DOHH2 (cell line): ENCODE measurements around the gene FGF1.

Experiments
- H3F3A ChIP-seq: fragments of 200-600 bp; sonication (generic), shearing (Covaris generic); 2 replicates; pipeline ENCODE4 v1.6.0; 2016; ENCODE audit warnings: antibody characterized with exemption, mild to moderate bottlenecking; ENCODE audit not compliant: control insufficient read depth, insufficient read depth
- H3K27ac ChIP-seq: fragments of 200-600 bp; sonication (generic); 2 replicates; pipeline ENCODE4 v1.5.1; 2014; ENCODE audit warnings: low read depth, mild to moderate bottlenecking, low read length, moderate library complexity
- H3K27me3 ChIP-seq: fragments of 200-600 bp; sonication (generic); 2 replicates; pipeline ENCODE4 v1.6.1; 2014; ENCODE audit warnings: mild to moderate bottlenecking, low read length, mixed read lengths; ENCODE audit not compliant: control insufficient read depth
- H3K36me3 ChIP-seq: fragments of 200-600 bp; sonication (generic); 2 replicates; pipeline ENCODE4 v1.6.1; 2014; ENCODE audit warnings: mild to moderate bottlenecking, low read length, moderate library complexity, mixed read lengths; ENCODE audit not compliant: control insufficient read depth
- H3K4me1 ChIP-seq: fragments of 200-600 bp; sonication (generic); 2 replicates; pipeline ENCODE4 v1.6.1; 2014; ENCODE audit warnings: mild to moderate bottlenecking, low read length, mixed read lengths; ENCODE audit not compliant: control insufficient read depth
- H3K4me2 ChIP-seq: fragments of 200-600 bp; sonication (generic); 2 replicates; pipeline ENCODE4 v1.6.0; 2014; ENCODE audit warnings: mild to moderate bottlenecking, low read length, moderate library complexity
- H3K4me3 ChIP-seq: fragments of 200-600 bp; sonication (generic); 2 replicates; pipeline ENCODE4 v1.5.1; 2014; ENCODE audit warnings: mild to moderate bottlenecking, low read length, mixed read lengths
- H3K79me2 ChIP-seq: fragments of 200-600 bp; sonication (generic); 2 replicates; pipeline ENCODE4 v1.6.1; 2014; ENCODE audit warnings: mild to moderate bottlenecking, low read length, mixed read lengths; ENCODE audit not compliant: control insufficient read depth
- H3K9me2 ChIP-seq: fragments of 200-600 bp; sonication (generic); replicated peaks from 2 replicates; pipeline ENCODE4 v1.6.1; 2014; ENCODE audit warnings: mild to moderate bottlenecking, low read length, mixed read lengths; ENCODE audit not compliant: control insufficient read depth
- H3K9me3 ChIP-seq: fragments of 200-600 bp; sonication (generic); 2 replicates; pipeline ENCODE4 v1.6.1; 2014; ENCODE audit warnings: antibody characterized with exemption, low read length, mixed read lengths; ENCODE audit not compliant: control insufficient read depth, insufficient read depth
- H4K20me1 ChIP-seq: fragments of 200-600 bp; sonication (generic); 2 replicates; pipeline ENCODE4 v1.6.0; 2014; ENCODE audit warnings: low read depth, mild to moderate bottlenecking, antibody characterized with exemption, low read length, moderate library complexity; ENCODE audit not compliant: control insufficient read depth, insufficient read depth
- EZH2phosphoT487 ChIP-seq: fragments of 200-600 bp; sonication (generic); IDR thresholded peaks from 2 replicates; pipeline ENCODE4 v1.6.1; 2017; ENCODE audit warnings: borderline replicate concordance, mild to moderate bottlenecking, antibody characterized with exemption, low read length, moderate library complexity, mixed read lengths
- TF ChIP-seq, protein P1 (sequence below): fragments of 200-600 bp; sonication (generic); IDR thresholded peaks from one replicate; pipeline ENCODE4 v1.5.1; 2014; ENCODE audit warnings: antibody characterized with exemption, mild to moderate bottlenecking, low read depth, low read length; ENCODE audit not compliant: poor library complexity, severe bottlenecking

The FGF1 gene

DNA sequence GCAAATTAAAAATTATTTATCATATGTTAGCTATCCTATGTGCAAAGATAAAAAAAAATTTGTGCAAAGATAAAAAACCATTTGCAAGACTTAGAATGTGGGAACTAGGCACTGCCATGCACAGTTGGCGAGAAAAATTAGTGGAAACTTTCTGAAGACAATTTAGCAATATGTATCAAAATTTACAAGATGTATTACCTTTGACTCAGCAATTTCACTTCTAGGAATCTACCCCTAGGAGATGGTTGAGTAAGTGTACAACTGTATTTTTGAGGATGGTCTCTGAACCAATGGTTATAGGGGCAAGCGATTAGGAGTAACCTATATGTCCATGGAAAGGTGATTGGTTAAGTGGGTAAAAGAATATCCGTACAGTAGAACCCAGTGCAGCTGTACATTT is 88.9 kb downstream of the FGF1 start:
- Histone ChIP-seq H3K9me2 (no peaks in the 10 kb centered on the region), H3K27me3 (peaks cover 14% of the 10 kb centered on the region), H3F3A (no peaks in the 10 kb centered on the region), H4K20me1 (no peaks in the 10 kb centered on the region), H3K4me2 (no peak overlapping the region), H3K4me1 (no peaks in the 10 kb centered on the region), H3K4me3 (no peak overlapping the region), H3K27ac (no peak overlapping the region), H3K36me3 (no peaks in the 10 kb centered on the region), H3K9me3 (no peaks in the 10 kb centered on the region), H3K79me2 (no peaks in the 10 kb centered on the region)
- no peak for TF ChIP-seq EZH2phosphoT487
- TF ChIP-seq, protein P1, sequence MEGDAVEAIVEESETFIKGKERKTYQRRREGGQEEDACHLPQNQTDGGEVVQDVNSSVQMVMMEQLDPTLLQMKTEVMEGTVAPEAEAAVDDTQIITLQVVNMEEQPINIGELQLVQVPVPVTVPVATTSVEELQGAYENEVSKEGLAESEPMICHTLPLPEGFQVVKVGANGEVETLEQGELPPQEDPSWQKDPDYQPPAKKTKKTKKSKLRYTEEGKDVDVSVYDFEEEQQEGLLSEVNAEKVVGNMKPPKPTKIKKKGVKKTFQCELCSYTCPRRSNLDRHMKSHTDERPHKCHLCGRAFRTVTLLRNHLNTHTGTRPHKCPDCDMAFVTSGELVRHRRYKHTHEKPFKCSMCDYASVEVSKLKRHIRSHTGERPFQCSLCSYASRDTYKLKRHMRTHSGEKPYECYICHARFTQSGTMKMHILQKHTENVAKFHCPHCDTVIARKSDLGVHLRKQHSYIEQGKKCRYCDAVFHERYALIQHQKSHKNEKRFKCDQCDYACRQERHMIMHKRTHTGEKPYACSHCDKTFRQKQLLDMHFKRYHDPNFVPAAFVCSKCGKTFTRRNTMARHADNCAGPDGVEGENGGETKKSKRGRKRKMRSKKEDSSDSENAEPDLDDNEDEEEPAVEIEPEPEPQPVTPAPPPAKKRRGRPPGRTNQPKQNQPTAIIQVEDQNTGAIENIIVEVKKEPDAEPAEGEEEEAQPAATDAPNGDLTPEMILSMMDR: no peak

DNA sequence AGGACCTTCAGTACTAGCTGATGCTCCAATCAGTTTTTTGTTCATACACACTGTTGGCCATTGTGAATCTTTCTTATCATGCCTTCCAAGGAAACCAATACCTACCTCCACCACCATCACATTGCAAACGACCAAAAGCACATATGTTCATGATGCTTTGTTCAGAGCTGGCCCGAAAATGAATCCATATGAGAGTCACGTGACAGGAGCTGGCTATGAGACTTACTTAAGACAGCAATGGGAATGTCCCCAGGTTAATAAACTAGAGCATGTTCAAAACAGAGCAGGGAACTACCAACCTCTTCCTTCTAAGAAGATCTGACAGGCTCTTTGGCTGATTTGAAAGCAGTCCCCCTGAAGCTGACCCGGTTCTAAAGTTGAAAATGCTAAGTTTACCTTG is 93.5 kb downstream of the FGF1 start:
- no peaks in the 10 kb centered on the region for H3K9me2 ChIP-seq
- H3K4me1 ChIP-seq: no peaks in the 10 kb centered on the region
- H3K79me2 ChIP-seq: no peaks in the 10 kb centered on the region
- no peak overlapping the region for H3K27ac ChIP-seq
- no peaks in the 10 kb centered on the region for H3K36me3 ChIP-seq
- no peaks in the 10 kb centered on the region for H3F3A ChIP-seq
- no peaks in the 10 kb centered on the region for H3K9me3 ChIP-seq
- H3K4me2 ChIP-seq: no peak overlapping the region
- H3K4me3 ChIP-seq: no peak overlapping the region
- TF ChIP-seq, protein P1: no peak
- TF ChIP-seq EZH2phosphoT487: no peak
- no peaks in the 10 kb centered on the region for H4K20me1 ChIP-seq
- H3K27me3 ChIP-seq: peaks cover 15% of the 10 kb centered on the region

DNA sequence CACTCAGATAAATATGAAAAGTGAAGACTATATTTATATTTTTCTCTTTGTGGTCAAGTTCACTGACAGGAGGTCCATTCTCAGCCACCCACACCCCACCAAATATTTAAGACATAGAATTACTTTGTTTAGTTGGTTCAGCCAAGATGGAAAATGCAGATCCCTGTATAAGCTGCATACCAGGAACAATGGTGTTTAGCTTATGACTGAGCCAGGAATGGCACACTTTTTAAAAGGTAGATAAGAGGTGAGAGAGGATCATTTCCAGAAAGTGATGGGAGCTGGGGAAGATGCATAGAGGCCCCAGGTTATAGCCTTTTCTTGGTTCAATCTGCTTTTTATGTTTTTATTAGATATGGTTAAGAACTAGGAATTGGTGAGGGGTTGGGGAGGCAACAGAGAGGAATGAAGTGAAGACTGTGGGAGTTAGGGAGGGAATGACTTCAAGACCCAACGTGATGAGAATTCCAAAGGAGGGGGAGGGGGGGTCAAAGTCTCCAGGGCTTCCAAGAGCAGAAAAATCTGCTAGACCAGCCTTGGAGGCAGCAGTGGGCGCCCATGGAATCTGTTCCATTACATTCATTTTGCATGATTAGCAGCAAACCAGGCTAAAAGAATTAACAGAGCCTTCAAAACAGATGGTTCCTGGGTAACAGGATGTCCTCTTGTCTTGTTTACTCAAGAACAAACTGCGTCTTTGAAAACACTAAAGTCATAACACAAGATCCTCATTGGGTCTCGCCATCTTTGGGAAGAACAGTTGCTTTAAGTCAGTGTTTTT is 95.2 kb downstream of the FGF1 start:
- H3K27me3 ChIP-seq: peaks cover 15% of the 10 kb centered on the region
- TF ChIP-seq, protein P1: no peak
- TF ChIP-seq EZH2phosphoT487: no peak

More for the DNA sequence above, 95.2 kb downstream of the FGF1 start:
- H3F3A ChIP-seq: no peaks in the 10 kb centered on the region
- H3K4me3 ChIP-seq: no peak overlapping the region
- no peaks in the 10 kb centered on the region for H3K4me1 ChIP-seq
- no peaks in the 10 kb centered on the region for H4K20me1 ChIP-seq
- no peaks in the 10 kb centered on the region for H3K9me2 ChIP-seq
- no peaks in the 10 kb centered on the region for H3K9me3 ChIP-seq
- no peak overlapping the region for H3K4me2 ChIP-seq
- H3K79me2 ChIP-seq: no peaks in the 10 kb centered on the region
- no peaks in the 10 kb centered on the region for H3K36me3 ChIP-seq
- no peak overlapping the region for H3K27ac ChIP-seq
